GM18526 (cell line): Measurements from ENCODE around the gene INSYN1.

Experiments used
- POLR2A ChIP-seq: IDR thresholded peaks from 3 replicates; pipeline ENCODE4 v1.6.1; 2011; ENCODE audit not compliant: insufficient read length; ENCODE audit errors: extremely low read depth

INSYN1 gene

GRCh38 chr15:73708691-73709090 lies 44.5 kb downstream of the INSYN1 start:
- TF ChIP-seq POLR2A: no peak

DNA sequence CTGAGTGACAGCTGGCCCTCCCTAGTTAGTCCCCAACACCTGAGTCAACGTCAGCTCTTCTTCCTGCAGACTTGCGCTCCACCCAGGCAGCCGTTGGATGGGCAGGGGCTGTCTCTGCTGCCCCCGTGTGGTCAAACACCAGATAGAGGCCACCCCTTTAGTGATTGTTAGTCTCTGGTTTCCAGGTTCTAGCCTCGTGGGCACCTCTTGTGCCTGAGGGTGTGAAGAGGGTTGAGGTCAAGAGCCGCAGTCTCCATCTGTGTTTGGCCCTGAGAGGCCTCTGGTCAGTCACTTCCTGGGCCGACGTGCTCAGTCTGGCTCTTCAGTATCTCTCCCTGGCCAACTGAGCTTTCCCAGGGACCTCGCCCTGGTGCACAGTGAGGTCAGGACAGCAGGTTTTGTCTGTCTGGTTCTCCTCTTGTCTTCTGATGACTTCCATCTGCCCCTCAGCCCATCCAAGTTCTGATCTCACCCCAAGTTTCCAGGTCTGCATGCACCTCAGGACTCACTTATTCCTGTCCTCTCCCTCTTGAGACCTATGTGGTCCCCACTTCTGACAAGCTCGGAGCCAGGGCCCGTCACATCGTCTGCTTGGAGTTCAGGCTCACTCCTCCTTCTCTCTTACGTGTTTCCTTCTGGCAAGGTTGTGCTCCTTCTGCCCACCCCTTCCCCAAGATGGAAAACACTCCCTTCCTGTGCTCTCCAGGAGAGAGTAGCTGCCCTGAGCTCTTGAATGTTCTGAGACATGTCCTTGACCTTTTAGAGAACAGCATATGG lies 48.1 kb downstream of the INSYN1 start:
- no peak for TF ChIP-seq POLR2A

GRCh38 chr15:73700041-73700842 lies 52.9 kb downstream of the INSYN1 start:
- TF ChIP-seq POLR2A: no peak

- no peak for TF ChIP-seq POLR2A
These were observed 53.7 kb downstream of the INSYN1 start for GRCh38 chr15:73699249-73700040.

GRCh38 chr15:73697033-73697467 lies 56.1 kb downstream of the INSYN1 start:
- no peak for TF ChIP-seq POLR2A

DNA sequence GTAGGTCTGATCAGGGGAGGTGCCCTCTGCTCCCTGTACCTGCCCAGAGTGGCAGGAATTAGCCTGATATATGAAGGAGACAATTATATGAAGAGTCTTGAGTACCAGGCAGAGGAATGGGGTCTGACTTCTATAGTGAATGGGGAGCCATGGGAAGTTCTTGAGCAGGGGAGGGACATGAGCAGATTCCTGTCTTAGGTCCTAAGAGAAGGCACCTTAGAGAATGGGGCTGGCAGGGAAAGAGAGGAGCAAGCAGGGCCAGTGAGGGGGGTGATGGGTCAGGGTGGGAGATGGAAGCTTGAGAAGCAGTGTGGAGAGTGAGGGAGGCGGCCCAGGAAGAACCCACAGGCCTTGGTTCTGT lies 56.5 kb downstream of the INSYN1 start:
- TF ChIP-seq POLR2A: no peak

GRCh38 chr15:73695773-73696640 lies 57.1 kb downstream of the INSYN1 start:
- TF ChIP-seq POLR2A: no peak

- no peak for TF ChIP-seq POLR2A
These were observed 58.7 kb downstream of the INSYN1 start for GRCh38 chr15:73694419-73694818.

DNA sequence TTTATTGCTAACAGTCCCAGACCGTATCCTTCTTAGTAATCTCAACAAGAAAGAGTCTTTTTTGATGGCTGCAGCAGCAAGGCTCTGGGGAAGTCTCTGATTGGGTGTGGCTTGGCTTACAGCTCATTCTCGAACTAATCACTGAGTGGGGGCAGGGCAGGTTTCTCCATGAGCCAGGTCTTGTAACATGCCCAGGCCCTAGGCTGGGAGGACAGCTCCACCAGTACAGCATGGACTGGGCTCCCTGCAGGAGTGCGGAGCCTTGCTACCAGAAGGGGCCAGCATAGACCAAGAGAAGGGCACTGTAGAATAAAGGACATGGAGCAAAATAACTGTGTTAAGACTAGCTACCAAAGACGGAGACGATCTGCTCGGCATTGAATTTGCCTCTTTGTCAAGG lies 61.8 kb downstream of the INSYN1 start:
- no peak for TF ChIP-seq POLR2A

DNA sequence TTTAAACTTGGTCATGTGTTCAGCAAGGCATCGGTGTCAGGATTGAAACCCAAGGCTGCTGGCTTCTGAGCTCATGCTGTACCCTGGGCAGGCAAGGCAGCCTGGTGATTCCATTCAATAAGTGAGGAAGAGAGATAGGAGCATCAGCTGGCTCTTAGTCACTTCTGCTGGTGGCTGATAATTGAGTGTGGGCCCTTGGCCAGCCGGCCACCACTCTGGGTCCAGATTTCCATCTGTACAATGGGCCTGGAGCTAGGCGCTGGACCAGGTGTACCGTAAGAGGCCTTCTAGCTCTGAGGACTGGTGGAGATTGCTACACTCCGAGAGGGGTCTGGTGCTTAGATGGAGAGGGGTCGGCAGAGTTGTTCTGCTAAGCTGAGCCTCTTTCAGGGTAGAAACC lies 64.7 kb downstream of the INSYN1 start:
- no peak for TF ChIP-seq POLR2A

DNA sequence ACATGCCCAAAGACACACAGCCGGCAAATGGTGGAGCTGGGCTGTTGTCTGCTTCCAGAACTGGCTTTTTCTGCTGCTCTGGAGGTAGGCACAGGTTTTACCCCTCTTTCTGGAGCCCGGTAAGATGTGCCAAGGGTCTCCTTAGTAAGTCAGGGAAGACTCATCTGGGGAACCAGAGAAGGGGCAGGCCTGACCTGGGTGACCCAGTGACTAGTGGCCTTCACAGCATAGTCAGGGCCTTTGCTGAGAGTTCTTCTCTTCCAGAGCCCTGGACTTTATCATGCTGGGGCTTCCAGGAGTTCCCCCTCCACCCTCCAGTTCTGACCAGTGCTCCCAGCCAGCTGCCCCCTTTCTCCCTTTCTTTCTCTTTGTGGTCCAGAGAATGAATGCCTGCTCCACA lies 65.8 kb downstream of the INSYN1 start:
- no peak for TF ChIP-seq POLR2A

- no peak for TF ChIP-seq POLR2A
These were observed 66.3 kb downstream of the INSYN1 start for GRCh38 chr15:73686781-73687256.

GRCh38 chr15:73685981-73686380 lies 67.2 kb downstream of the INSYN1 start:
- TF ChIP-seq POLR2A: no peak
